GM12878 (cell line): ENCODE results near the gene NMNAT3.

ENCODE experiments used
- CHD1 ChIP-seq: IDR thresholded peaks from 2 replicates; pipeline ENCODE4 v1.6.1; 2012; ENCODE audit warnings: low read depth, low read length, improper control_type of control experiment
- CTCF ChIP-seq, 3 experiments: IDR thresholded peaks in 2 of 3; conservative IDR thresholded peaks in 1 of 3; 2 replicates each; pipeline ENCODE4 v1.5.1; 2011; ENCODE audit warnings: low read depth in 3 of 3, low read length in 3 of 3, mild to moderate bottlenecking in 3 of 3, control low read depth in 2 of 3, moderate library complexity in 2 of 3, inconsistent platforms in 1 of 3, mixed read lengths in 1 of 3; ENCODE audit not compliant: control insufficient read depth in 2 of 3, insufficient read depth in 1 of 3; ENCODE audit errors: extremely low read depth in 1 of 3
- CUX1 ChIP-seq: IDR thresholded peaks from 2 replicates; pipeline ENCODE4 v1.6.1; 2012; ENCODE audit warnings: improper control_type of control experiment, low read depth, low read length; ENCODE audit not compliant: insufficient replicate concordance
- EP300 ChIP-seq, 2 experiments: fragments of 150-350 bp in 1 of 2; IDR thresholded peaks; 2 replicates each; pipeline ENCODE4 v1.6.1; 2011 to 2012; ENCODE audit warnings: low read depth in 2 of 2, low read length in 2 of 2, borderline replicate concordance in 1 of 2, improper control_type of control experiment in 1 of 2, inconsistent platforms in 1 of 2; ENCODE audit not compliant: control insufficient read depth in 1 of 2
- ESRRA ChIP-seq: IDR thresholded peaks from 2 replicates; pipeline ENCODE4 v1.6.1; 2012; ENCODE audit warnings: mild to moderate bottlenecking, low read length, improper control_type of control experiment
- ZNF274 ChIP-seq: IDR thresholded peaks from one replicate; pipeline ENCODE4 v1.8.0; 2011; ENCODE audit not compliant: insufficient read length, insufficient read depth

- no peak for TF ChIP-seq EP300 (IDR thresholded peaks at IDR 0.05; ENCODE audit: borderline replicate concordance in 1 of 2, control insufficient read depth in 1 of 2, low read depth in 2 of 2, low read length in 2 of 2)
- TF ChIP-seq ESRRA: no peak
- no peak for TF ChIP-seq CTCF (IDR thresholded peaks at IDR 0.05 in 2 of 3, conservative IDR thresholded peaks at IDR 0.05 in 1 of 3; ENCODE audit: control insufficient read depth in 2 of 3, extremely low read depth in 1 of 3, insufficient read depth in 1 of 3, low read depth in 3 of 3, low read length in 3 of 3)
- no peak for TF ChIP-seq CHD1
- TF ChIP-seq ZNF274: no peak
- TF ChIP-seq CUX1: no peak
Measured at GRCh38 chr3:139642996-139643395, 34.8 kb downstream of the NMNAT3 start.
